ENCODE data around the gene GRK5. TPM values are rescaled to one million over a fixed set of nuclear protein-coding genes. Genes with fewer than 3 reads are reported as not detected.

Gene GRK5
- total and polyA plus RNA-seq, 8 donors, result 34.6 to 60.8 (median 54.5) TPM

DNA sequence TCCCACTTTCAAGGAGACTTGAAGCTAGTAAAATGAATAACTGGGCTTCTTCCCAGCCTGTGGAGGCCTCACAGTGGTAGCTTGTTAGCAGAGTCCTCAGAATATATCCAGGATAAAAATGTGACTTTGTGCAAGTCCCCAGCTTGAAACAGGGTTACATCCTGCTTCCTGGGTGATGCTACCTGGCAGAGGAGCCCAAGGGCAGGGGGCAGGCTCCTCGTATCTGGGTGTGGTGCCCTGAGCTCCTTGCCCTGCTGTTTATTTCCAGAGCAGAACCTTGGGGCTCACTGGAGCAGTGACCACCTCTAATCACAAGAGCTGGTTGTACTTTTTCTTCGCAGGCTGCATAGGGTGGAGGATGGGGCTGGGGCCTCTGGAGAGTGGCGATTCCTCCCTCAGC lies 94.8 kb downstream of the GRK5 start:
- DNase-seq (no peak), ATAC-seq (no peak)
- intact Hi-C loops (cut with DNase I), result no loop called here
- TF ChIP-seq, protein P1, sequence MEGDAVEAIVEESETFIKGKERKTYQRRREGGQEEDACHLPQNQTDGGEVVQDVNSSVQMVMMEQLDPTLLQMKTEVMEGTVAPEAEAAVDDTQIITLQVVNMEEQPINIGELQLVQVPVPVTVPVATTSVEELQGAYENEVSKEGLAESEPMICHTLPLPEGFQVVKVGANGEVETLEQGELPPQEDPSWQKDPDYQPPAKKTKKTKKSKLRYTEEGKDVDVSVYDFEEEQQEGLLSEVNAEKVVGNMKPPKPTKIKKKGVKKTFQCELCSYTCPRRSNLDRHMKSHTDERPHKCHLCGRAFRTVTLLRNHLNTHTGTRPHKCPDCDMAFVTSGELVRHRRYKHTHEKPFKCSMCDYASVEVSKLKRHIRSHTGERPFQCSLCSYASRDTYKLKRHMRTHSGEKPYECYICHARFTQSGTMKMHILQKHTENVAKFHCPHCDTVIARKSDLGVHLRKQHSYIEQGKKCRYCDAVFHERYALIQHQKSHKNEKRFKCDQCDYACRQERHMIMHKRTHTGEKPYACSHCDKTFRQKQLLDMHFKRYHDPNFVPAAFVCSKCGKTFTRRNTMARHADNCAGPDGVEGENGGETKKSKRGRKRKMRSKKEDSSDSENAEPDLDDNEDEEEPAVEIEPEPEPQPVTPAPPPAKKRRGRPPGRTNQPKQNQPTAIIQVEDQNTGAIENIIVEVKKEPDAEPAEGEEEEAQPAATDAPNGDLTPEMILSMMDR (IDR thresholded peaks at IDR 0.05), result no peak
- no peak overlapping the region for H3K4me3 ChIP-seq
- no peaks in the 10 kb centered on the region for H3K36me3 ChIP-seq
- peaks cover 0 to 67% of the 10 kb centered on the region in 2 donors for H3K4me1 ChIP-seq
- H3K27ac ChIP-seq, result peak overlapping the region; percentile 42 to 51
- no peaks in the 10 kb centered on the region for H3K27me3 ChIP-seq
- peaks cover 0 to 5% of the 10 kb centered on the region in 2 donors for H3K9me3 ChIP-seq

DNA sequence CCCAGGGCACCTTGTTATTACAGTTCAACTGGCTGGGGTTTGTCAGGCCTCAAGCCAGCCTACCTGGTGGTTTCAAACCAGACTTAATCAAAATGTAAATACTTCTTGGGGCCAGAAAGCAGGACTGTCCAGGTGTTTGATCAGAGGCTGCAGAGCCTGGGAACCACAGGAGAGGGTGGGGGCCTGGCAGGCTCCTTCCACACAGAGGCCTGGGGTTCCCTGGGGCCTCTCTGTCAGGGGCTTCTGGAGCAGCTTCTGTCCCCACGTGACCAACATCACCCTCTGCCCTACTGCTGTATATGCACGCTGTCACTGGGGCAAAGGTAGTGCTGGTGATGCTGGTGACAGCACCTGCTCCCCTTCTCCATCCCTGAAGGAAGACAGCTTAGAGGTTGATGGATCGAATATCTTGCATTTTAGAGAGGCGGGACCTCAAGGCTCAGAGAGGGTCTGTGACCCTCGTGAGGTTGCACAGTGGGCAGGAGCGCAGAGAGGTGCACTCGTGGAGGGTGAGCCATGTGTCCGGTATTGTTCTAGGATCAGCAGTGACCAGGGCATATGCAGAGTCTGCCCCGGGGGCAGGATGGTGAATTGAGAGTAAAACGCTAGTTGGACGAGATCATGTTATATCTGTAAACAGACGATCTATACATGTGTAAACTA lies 95.4 kb downstream of the GRK5 start:
- peaks cover 0 to 67% of the 10 kb centered on the region in 2 donors for H3K4me1 ChIP-seq
- H3K4me3 ChIP-seq, result no peak overlapping the region
- DNase-seq (no peak), ATAC-seq (no peak)
- H3K9me3 ChIP-seq, result peaks cover 0 to under 1% of the 10 kb centered on the region in 2 donors
- intact Hi-C loops (cut with DNase I), result no loop called here
- no peaks in the 10 kb centered on the region for H3K36me3 ChIP-seq
- H3K27me3 ChIP-seq, result no peaks in the 10 kb centered on the region
- TF ChIP-seq, protein P1 (IDR thresholded peaks at IDR 0.05), result no peak
- no peak overlapping the region for H3K27ac ChIP-seq

DNA sequence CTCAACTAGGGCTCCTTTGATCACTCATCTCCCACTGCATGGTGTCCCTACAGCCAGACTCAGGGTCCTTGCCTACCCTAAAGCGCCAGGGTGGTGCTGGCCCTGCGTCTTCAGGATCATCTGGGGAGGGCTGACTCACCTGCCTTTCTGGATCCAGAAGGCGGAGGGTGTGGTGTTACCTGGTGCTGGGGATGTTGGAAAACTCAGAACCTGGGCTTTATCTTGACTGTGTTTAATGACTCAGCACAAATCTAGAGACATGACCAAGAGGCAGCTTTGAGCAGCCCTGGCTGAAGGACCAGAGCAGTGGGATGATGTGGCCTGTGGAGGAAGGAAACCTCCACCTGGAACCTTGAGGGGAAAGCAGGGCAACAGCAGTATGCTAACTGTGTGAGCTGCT lies 96.5 kb downstream of the GRK5 start:
- Histone ChIP-seq H3K27me3 (no peaks in the 10 kb centered on the region), H3K4me1 (peaks cover 0 to 66% of the 10 kb centered on the region in 2 donors), H3K4me3 (no peak overlapping the region), H3K36me3 (no peaks in the 10 kb centered on the region), H3K27ac (no peak overlapping the region), H3K9me3 (no peaks in the 10 kb centered on the region)
- intact Hi-C loops (cut with DNase I), result no loop called here
- DNase-seq (no peak), ATAC-seq (no peak)
- TF ChIP-seq, protein P1 (IDR thresholded peaks at IDR 0.05), result no peak

DNA sequence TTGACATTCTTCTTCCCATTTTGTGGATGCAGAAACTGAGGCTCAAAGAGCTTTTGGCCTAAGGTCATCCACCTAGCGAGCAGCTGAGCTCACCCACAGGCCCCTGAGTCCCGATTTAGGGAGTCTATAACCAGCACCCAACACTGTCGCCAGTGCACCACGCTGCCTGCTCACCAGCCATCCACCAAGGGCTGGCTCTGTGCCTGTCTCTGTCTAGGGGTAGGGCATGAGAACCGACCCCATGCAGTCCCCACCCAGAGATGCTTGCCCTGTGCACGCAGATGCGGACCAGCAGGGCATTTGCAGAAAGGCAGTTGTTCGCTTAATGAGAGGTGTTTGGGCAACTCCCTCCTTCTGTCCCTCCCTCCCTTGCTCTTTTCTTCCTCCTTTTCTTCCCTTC lies 97.2 kb downstream of the GRK5 start:
- ATAC-seq, result no peak
- TF ChIP-seq, protein P1 (IDR thresholded peaks at IDR 0.05), result no peak

DNA sequence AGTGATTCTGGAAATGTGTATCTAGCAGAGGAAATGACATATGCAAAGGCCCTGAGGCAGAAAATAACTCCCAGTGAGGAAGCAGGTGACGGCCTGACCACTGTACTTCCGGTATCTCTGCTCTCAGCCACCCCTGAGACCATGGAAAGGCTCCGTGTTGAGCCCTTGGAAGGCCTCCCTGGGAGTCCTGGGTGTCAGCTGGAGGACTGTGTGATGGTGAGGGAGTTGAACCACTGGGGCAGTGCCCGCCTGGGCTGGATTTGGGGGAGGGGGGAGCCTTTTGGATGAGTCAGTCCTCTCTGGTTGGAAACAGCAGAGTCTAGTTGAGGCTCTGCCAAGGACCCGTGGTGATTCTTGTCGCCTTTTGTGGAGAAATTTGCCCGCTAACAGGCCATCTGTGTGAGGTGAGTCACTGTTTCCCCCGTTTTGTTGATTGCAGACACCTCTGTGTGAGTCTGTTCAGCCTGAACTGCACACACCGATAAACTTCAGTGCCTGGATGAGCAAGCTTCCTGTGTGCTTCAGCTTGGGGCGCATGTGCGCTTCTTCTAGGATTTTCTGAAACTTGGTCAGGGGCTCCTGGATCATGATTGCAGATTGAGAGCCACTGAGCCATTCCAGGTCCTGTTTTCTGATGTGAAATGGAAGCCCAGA lies 98.6 kb downstream of the GRK5 start:
- Histone ChIP-seq H3K9me3 (no peaks in the 10 kb centered on the region), H3K27me3 (no peaks in the 10 kb centered on the region), H3K4me1 (peaks cover 0 to 53% of the 10 kb centered on the region in 2 donors), H3K36me3 (no peaks in the 10 kb centered on the region), H3K4me3 (no peak overlapping the region), H3K27ac (peak overlapping the region; percentile 19 to 62)
- DNase-seq, result peak in 1 of 4 donors; percentile 62
- intact Hi-C loops (cut with DNase I), result no loop called here
- TF ChIP-seq, protein P1 (IDR thresholded peaks at IDR 0.05), result no peak
- peak; percentile 73 for ATAC-seq

More for the DNA sequence above, 97.2 kb downstream of the GRK5 start:
- intact Hi-C loops (cut with DNase I), result no loop called here
- H3K4me3 ChIP-seq, result no peak overlapping the region
- H3K36me3 ChIP-seq, result no peaks in the 10 kb centered on the region
- peaks cover 0 to 60% of the 10 kb centered on the region in 2 donors for H3K4me1 ChIP-seq
- no peaks in the 10 kb centered on the region for H3K9me3 ChIP-seq
- H3K27me3 ChIP-seq, result no peaks in the 10 kb centered on the region
- H3K27ac ChIP-seq, result no peak overlapping the region
- no peak for DNase-seq

All from left lung (tissue), 10 donors.